DLD1 (cell line): ENCODE data around the gene ESPL1.

Experiments used
- in situ Hi-C: cut with HindIII; loops from 2 replicates; pipeline ENCODE4 v1.10.0; 2017; ENCODE audit warnings: low sequenced_read_pairs

The ESPL1 gene

GRCh38 chr12:53230108-53230845 lies 37.8 kb upstream of the ESPL1 start:
- in situ Hi-C loops = no loop called here

- in situ Hi-C loops = no loop called here
These were observed 36.5 kb upstream of the ESPL1 start for GRCh38 chr12:53231671-53231920.

GRCh38 chr12:53231921-53232645 lies 36.0 kb upstream of the ESPL1 start, which contains the start of gene RARG:
Gene RARG, minus strand, starts transcription at chr12:53232209. Its CDS starts 4,664 bp downstream, at chr12:53227545.
- in situ Hi-C loops = no loop called here

- in situ Hi-C loops = no loop called here
These were observed 35.2 kb upstream of the ESPL1 start for GRCh38 chr12:53232646-53233461.

- in situ Hi-C loops = no loop called here
These were observed 34.4 kb upstream of the ESPL1 start for GRCh38 chr12:53233671-53234121.

GRCh38 chr12:53234271-53234914 lies 33.7 kb upstream of the ESPL1 start:
- in situ Hi-C loops = no loop called here

GRCh38 chr12:53235164-53235563 lies 32.9 kb upstream of the ESPL1 start:
- in situ Hi-C loops = no loop called here

- in situ Hi-C loops = no loop called here
These were observed 32.2 kb upstream of the ESPL1 start for GRCh38 chr12:53235742-53236442.

GRCh38 chr12:53236443-53237111 lies 31.5 kb upstream of the ESPL1 start:
- in situ Hi-C loops = no loop called here

- in situ Hi-C loops = no loop called here
These were observed 28.3 kb upstream of the ESPL1 start for GRCh38 chr12:53239643-53240258.

GRCh38 chr12:53241623-53242412 lies 26.3 kb upstream of the ESPL1 start:
- in situ Hi-C loops = no loop called here

- in situ Hi-C loops = no loop called here
These were observed 23.8 kb upstream of the ESPL1 start for GRCh38 chr12:53244337-53244736.

- in situ Hi-C loops = no loop called here
These were observed 22.8 kb upstream of the ESPL1 start for GRCh38 chr12:53245286-53245685.

- in situ Hi-C loops = no loop called here
These were observed 16.4 kb upstream of the ESPL1 start for GRCh38 chr12:53251477-53252348.

GRCh38 chr12:53252349-53252916 lies 15.7 kb upstream of the ESPL1 start:
- in situ Hi-C loops = no loop called here

GRCh38 chr12:53253298-53253697 lies 14.8 kb upstream of the ESPL1 start:
- in situ Hi-C loops = no loop called here

- in situ Hi-C loops = no loop called here
These were observed 13.1 kb upstream of the ESPL1 start for GRCh38 chr12:53254816-53255545.
